Activated naive CD4-positive, alpha-beta T cell treated with anti-CD3 and anti-CD28 coated beads for 36 hours (primary cell): ENCODE data around the gene LYPD5. TPM values are rescaled to one million over a fixed set of nuclear protein-coding genes. Genes with fewer than 3 reads are reported as not detected.
A peak's percentile ranks its signal among the peaks of the same experiment; 100 is the strongest.

Source experiments
- CTCF ChIA-PET: fragments of 350-600 bp; sonication (Branson Sonifier 250); formaldehyde crosslinking; loops from one replicate; lab custom pipeline; 2021; ENCODE audit warnings: antibody characterized with exemption; lab: Charles Lee
- DNase-seq: peaks from one replicate; pipeline ENCODE4 v3.0.0-alpha.2; 2020
- H3K27ac Mint-ChIP-seq: one replicate; pipeline ENCODE4 v1.8.0; 2021; ENCODE audit warnings: mild to moderate bottlenecking, mixed read lengths
- H3K27me3 Mint-ChIP-seq: one replicate; pipeline ENCODE4 v1.8.0; 2021; ENCODE audit warnings: low read depth, mixed read lengths
- H3K36me3 Mint-ChIP-seq: one replicate; pipeline ENCODE4 v1.8.0; 2021; ENCODE audit warnings: low read depth, mixed read lengths
- H3K4me1 Mint-ChIP-seq: one replicate; pipeline ENCODE4 v1.8.0; 2021; ENCODE audit warnings: low read depth, mixed read lengths
- H3K4me3 Mint-ChIP-seq: one replicate; pipeline ENCODE4 v1.8.0; 2021; ENCODE audit warnings: mild to moderate bottlenecking, moderate library complexity, mixed read lengths
- H3K9me3 Mint-ChIP-seq: one replicate; pipeline ENCODE4 v1.8.0; 2021; ENCODE audit warnings: mixed read lengths
- intact Hi-C: fragments of 100-400 bp; cut with micrococcal nuclease; formaldehyde crosslinking; loops from one replicate; pipeline ENCODE4 v1.15.1; 2023
- total RNA-seq, 2 experiments: library from RNA; stranded (reverse); gene quantifications; one replicate each; pipeline ENCODE4 v1.2.3, GENCODE V29; 2021

The LYPD5 gene
- total RNA-seq, 2 experiments from 2014 or later = 1.3 to 2.0 TPM

DNA sequence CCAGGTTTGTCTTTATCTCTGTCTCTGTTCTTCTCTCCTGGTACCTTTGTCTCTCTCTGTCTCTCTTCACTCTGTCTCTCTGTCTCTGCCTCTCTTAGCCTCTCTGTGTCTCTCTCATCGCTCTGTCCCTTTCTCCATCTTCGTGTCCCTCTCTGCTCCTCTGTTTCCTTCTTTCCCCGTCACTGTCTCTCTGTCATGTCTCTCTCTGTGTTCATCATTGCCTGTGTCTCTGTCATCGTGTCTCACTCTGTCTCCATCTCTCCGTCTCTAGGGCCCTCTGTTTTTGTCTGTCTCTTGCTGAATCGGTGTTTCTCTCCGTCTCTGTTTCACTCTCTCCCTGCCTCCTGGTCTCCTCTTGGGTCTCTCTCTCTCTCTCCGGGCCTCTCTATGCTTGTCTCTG is 18.6 kb downstream of the LYPD5 start:
- H3K9me3 Mint-ChIP-seq = no peaks in the 10 kb centered on the region
- peaks cover 50% of the 10 kb centered on the region for H3K4me1 Mint-ChIP-seq
- H3K27ac Mint-ChIP-seq = peak overlapping the region; percentile 95
- peaks cover 14% of the 10 kb centered on the region for H3K36me3 Mint-ChIP-seq
- H3K4me3 Mint-ChIP-seq = peak overlapping the region; percentile 66
- CTCF ChIA-PET = interaction anchor here (2.3 kb wide), 1 partner anchor 38 kb away, joined by 29 read pairs; no protein-coding TSS in a partner anchor
- DNase-seq = no peak
- intact Hi-C loops = loop anchor here (2.0 to 10.0 kb wide), 3 partner anchors 209 to 319 kb away; partner anchors contain the start of genes ETHE1, LYPD3, PINLYP and XRCC1
- H3K27me3 Mint-ChIP-seq = no peaks in the 10 kb centered on the region

GRCh38 chr19:43782689-43783231 is 19.5 kb downstream of the LYPD5 start:
- Mint-ChIP-seq H3K27ac (peak overlapping the region; percentile 46), H3K36me3 (peaks cover 20% of the 10 kb centered on the region), H3K4me1 (peaks cover 58% of the 10 kb centered on the region), H3K9me3 (no peaks in the 10 kb centered on the region), H3K4me3 (no peak overlapping the region), H3K27me3 (no peaks in the 10 kb centered on the region)
- peak; percentile 27 for DNase-seq
- CTCF ChIA-PET = interaction anchor here (1.1 kb wide), 1 partner anchor 15 kb away, joined by 3 read pairs; no protein-coding TSS in a partner anchor
- intact Hi-C loops = loop anchor here (5.0 to 10.0 kb wide), 2 partner anchors 255 to 318 kb away; partner anchors contain the start of genes ETHE1 and LYPD3

- Mint-ChIP-seq H3K4me3 (no peak overlapping the region), H3K27ac (peak overlapping the region; percentile 46), H3K27me3 (no peaks in the 10 kb centered on the region), H3K36me3 (peaks cover 21% of the 10 kb centered on the region), H3K4me1 (peaks cover 60% of the 10 kb centered on the region), H3K9me3 (no peaks in the 10 kb centered on the region)
- intact Hi-C loops = loop anchor here (5.0 to 10.0 kb wide), 2 partner anchors 255 to 317 kb away; partner anchors contain the start of genes ETHE1 and LYPD3
- no peak for DNase-seq
- CTCF ChIA-PET = interaction anchor here (1.1 to 7.7 kb wide), 3 partner anchors 15 to 37 kb away, joined by 3 to 113 read pairs (median 13); no protein-coding TSS in a partner anchor
Measured at GRCh38 chr19:43782311-43782660, 20.0 kb downstream of the LYPD5 start.

GRCh38 chr19:43781630-43782310 is 20.5 kb downstream of the LYPD5 start:
- DNase-seq = peak; percentile 62
- H3K36me3 Mint-ChIP-seq = peaks cover 25% of the 10 kb centered on the region
- H3K4me1 Mint-ChIP-seq = peaks cover 66% of the 10 kb centered on the region
- no peaks in the 10 kb centered on the region for H3K9me3 Mint-ChIP-seq
- H3K27me3 Mint-ChIP-seq = no peaks in the 10 kb centered on the region
- CTCF ChIA-PET = interaction anchor here (1.4 to 7.7 kb wide), 4 partner anchors 16 to 36 kb away, joined by 4 to 113 read pairs (median 10); no protein-coding TSS in a partner anchor
- peak overlapping the region; percentile 94 for H3K27ac Mint-ChIP-seq
- H3K4me3 Mint-ChIP-seq = peak overlapping the region; percentile 76
- intact Hi-C loops = loop anchor here (1.0 to 10.0 kb wide), 6 partner anchors 16 to 317 kb away; partner anchors contain the start of genes ETHE1, LYPD3 and SMG9

DNA sequence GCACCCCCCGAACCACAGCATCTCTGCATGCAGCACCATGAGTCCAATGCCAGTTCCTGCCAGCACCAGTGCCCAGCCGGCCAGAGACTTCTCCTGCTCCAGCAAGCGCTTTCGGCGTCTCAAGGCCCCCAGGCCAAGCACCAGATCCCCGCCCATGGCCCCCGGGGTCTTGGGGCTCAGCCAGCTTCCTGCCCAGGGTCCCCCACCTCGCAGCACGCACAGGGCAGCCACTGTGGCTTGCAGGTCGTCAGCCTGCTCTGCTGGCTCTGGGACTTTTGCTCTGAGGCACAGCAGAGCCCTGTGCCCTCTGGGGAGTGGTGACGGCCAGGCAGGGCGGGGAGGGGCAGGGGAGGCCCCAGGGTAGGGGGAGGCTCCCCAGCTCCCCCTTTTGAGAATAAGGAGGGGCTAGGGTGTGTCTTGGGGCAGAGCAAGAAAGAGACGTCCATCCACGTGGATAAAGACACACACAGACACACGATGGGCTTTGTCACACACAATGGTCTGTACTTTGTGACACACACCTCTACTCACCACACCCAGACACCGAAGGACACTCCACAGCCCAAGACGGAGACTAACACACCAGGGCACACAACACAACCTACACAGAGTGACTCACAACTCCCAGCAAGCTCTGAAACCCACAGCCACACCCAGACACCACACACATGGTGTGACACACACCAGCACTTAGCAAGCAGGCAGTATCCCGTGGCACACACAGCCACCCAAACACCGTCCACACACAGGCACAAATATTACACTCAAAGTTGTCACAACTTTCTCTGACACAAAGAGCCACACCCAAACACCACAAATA is 21.3 kb downstream of the LYPD5 start, which contains the start of gene KCNN4:
Gene KCNN4 (minus strand): TSS at position 268 of the 820 bp plus-strand sequence. CDS start 112 bp downstream, at position 156.
- intact Hi-C loops = loop anchor here (1.0 to 10.0 kb wide), 7 partner anchors 16 to 316 kb away; partner anchors contain the start of genes ETHE1, LYPD3 and SMG9
- Mint-ChIP-seq H3K27me3 (no peaks in the 10 kb centered on the region), H3K4me1 (peaks cover 74% of the 10 kb centered on the region), H3K4me3 (peak within 1 kb of the TSS; percentile 76), H3K27ac (peak within 1 kb of the TSS; percentile 94), H3K36me3 (peaks cover 30% of the 10 kb centered on the region), H3K9me3 (no peaks in the 10 kb centered on the region)
- CTCF ChIA-PET = interaction anchor here (1.4 to 7.7 kb wide), 4 partner anchors 15 to 35 kb away, joined by 4 to 113 read pairs (median 10); no protein-coding TSS in a partner anchor
- peak; percentile 90 for DNase-seq

DNA sequence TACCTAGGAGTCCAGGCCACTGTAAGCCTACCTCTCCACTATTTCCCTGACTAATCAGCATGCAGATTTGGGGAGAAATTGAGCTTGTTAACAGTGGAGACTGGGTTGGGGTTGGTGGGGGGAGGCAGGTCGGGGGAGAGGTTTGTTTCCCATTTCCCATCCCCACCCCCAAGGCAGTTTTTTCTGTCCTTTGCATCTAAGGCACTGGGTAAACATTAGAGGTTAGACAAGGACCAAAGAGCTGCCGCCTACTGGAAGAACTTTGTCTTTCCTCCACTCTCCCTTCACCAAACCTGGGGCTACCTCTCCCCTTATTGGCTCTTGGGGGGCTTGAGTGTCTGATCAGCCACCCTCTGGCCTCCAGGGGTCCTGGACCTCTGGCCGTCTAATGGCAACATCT is 22.4 kb downstream of the LYPD5 start:
- DNase-seq = peak; percentile 62

GRCh38 chr19:43779147-43779819 is 23.0 kb downstream of the LYPD5 start:
- intact Hi-C loops = no loop called here
- Mint-ChIP-seq H3K36me3 (peaks cover 43% of the 10 kb centered on the region), H3K4me3 (peak overlapping the region; percentile 76), H3K27me3 (no peaks in the 10 kb centered on the region), H3K9me3 (no peaks in the 10 kb centered on the region), H3K27ac (peak overlapping the region; percentile 94), H3K4me1 (peaks cover 76% of the 10 kb centered on the region)
- no peak for DNase-seq
- CTCF ChIA-PET = interaction anchor here (0.8 to 7.7 kb wide), 6 partner anchors 14 to 111 kb away, joined by 3 to 113 read pairs (median 13); no protein-coding TSS in a partner anchor

More for the DNA sequence above, 22.4 kb downstream of the LYPD5 start:
- Mint-ChIP-seq H3K27ac (peak overlapping the region; percentile 94), H3K36me3 (peaks cover 41% of the 10 kb centered on the region), H3K4me1 (peaks cover 79% of the 10 kb centered on the region), H3K27me3 (no peaks in the 10 kb centered on the region), H3K4me3 (peak overlapping the region; percentile 76), H3K9me3 (no peaks in the 10 kb centered on the region)
- CTCF ChIA-PET = interaction anchor here (0.9 to 7.7 kb wide), 5 partner anchors 14 to 111 kb away, joined by 3 to 113 read pairs (median 13); no protein-coding TSS in a partner anchor
- intact Hi-C loops = loop anchor here (1.0 to 10.0 kb wide), 4 partner anchors 35 to 315 kb away; partner anchors contain the start of genes ETHE1 and LYPD3

GRCh38 chr19:43778651-43779050 is 23.6 kb downstream of the LYPD5 start:
- peaks cover 70% of the 10 kb centered on the region for H3K4me1 Mint-ChIP-seq
- H3K4me3 Mint-ChIP-seq = peak overlapping the region; percentile 76
- DNase-seq = peak; percentile 25
- H3K27me3 Mint-ChIP-seq = no peaks in the 10 kb centered on the region
- intact Hi-C loops = no loop called here
- CTCF ChIA-PET = interaction anchor here (0.8 to 7.7 kb wide), 6 partner anchors 13 to 184 kb away, joined by 3 to 113 read pairs (median 9); no protein-coding TSS in a partner anchor
- no peaks in the 10 kb centered on the region for H3K9me3 Mint-ChIP-seq
- H3K27ac Mint-ChIP-seq = peak overlapping the region; percentile 94
- peaks cover 46% of the 10 kb centered on the region for H3K36me3 Mint-ChIP-seq

DNA sequence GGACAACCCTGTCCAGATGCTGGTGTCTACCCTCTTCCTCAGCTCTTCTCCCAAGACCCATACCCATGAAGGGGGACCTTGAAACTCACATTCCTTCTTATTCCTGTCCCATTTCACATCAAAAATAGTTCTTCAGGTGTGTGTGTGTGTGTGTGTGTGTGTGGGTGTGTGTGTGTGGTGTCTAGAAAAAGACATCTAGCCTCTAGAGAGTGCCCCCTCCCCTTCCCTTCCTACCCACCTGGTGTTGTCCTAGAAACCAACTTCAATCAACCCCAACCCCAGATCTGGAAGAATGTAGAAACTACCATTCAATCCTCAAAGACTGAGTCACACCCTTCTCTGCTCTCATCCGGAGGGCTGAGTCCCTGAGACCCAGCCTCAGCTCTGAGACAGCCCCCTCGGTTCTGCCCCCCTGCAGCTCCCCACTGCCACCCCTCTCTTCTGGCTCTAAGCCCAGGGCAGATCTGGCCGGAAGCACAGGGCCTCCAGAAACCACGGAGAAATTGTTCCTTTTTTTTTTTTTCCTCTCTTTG is 25.0 kb downstream of the LYPD5 start:
- peak; percentile 64 for DNase-seq
- Mint-ChIP-seq H3K4me3 (peak overlapping the region; percentile 76), H3K27me3 (no peaks in the 10 kb centered on the region), H3K27ac (peak overlapping the region; percentile 94), H3K36me3 (peaks cover 60% of the 10 kb centered on the region), H3K9me3 (no peaks in the 10 kb centered on the region), H3K4me1 (peaks cover 61% of the 10 kb centered on the region)
- intact Hi-C loops = loop anchor here (1.0 kb wide), 1 partner anchor 12 kb away; no protein-coding TSS in a partner anchor
- CTCF ChIA-PET = interaction anchor here (0.6 to 7.7 kb wide), 10 partner anchors 12 to 183 kb away, joined by 3 to 113 read pairs (median 6); partner anchors contain the start of gene SMG9

GRCh38 chr19:43776286-43776685 is 26.0 kb downstream of the LYPD5 start:
- CTCF ChIA-PET = interaction anchor here (1.0 to 7.7 kb wide), 3 partner anchors 11 to 30 kb away, joined by 3 to 113 read pairs (median 4); no protein-coding TSS in a partner anchor
- Mint-ChIP-seq H3K36me3 (peaks cover 63% of the 10 kb centered on the region), H3K4me3 (peak overlapping the region; percentile 76), H3K9me3 (no peaks in the 10 kb centered on the region), H3K27me3 (no peaks in the 10 kb centered on the region), H3K27ac (peak overlapping the region; percentile 94), H3K4me1 (peaks cover 52% of the 10 kb centered on the region)
- peak; percentile 85 for DNase-seq
- intact Hi-C loops = no loop called here
